ENCODE measurements around the gene ANXA6. TPM values are rescaled to one million over a fixed set of nuclear protein-coding genes. Genes with fewer than 3 reads are reported as not detected.
A peak's percentile ranks its signal among the peaks of the same experiment; 100 is the strongest.

Gene ANXA6
- total and polyA plus RNA-seq, 8 donors, result 37.0 to 70.8 (median 48.7) TPM

DNA sequence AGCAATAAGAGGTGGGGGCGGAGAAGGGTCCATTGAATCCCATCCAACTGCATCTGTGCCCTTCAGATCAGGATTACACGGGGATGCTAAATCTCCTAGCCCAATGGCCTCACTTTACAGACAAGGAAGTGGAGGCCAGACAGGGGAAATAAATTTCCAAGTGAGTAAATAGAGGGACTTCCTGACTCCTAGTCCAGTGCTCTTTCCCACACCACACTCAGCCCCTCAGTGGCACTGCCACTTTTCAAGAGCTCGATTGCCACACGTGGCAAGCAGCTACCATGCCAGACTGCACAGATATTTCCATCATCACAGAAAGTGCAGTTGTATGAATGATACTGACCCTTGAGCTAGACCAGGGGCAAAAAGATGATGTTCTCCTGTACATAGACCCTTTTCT, 68.6 kb downstream of the ANXA6 start:
- ATAC-seq, result no peak

DNA sequence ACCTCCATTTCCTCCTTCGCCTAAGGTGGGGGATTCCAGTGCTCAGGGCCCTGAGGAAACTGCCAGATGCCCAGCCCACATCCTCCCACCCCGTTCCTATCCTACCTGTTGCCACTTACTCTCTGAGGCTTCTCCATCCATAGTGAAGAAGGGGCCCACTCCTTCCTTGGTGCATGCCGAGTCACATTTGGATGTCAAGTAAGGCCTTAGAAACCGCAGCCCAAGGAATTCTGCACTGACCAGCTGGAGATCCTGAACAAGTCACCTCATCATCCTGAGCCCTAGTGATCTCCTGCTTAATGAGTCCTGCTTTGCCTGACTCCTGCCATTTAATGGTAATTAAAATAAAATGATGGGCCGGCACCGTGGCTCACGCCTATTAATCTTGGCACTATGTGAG, 70.1 kb downstream of the ANXA6 start:
- Histone ChIP-seq H3K36me3 (no peaks in the 10 kb centered on the region), H3K4me1 (peaks cover under 1 to 22% (median under 1%) of the 10 kb centered on the region in 3 donors), H3K27me3 (no peaks in the 10 kb centered on the region), H3K9me3 (no peaks in the 10 kb centered on the region), H3K27ac (peak overlapping the region in 1 of 4 donors; percentile 84), H3K4me3 (no peak overlapping the region)
- intact Hi-C loops (cut with DNase I), result no loop called here
- TF ChIP-seq, protein P1, sequence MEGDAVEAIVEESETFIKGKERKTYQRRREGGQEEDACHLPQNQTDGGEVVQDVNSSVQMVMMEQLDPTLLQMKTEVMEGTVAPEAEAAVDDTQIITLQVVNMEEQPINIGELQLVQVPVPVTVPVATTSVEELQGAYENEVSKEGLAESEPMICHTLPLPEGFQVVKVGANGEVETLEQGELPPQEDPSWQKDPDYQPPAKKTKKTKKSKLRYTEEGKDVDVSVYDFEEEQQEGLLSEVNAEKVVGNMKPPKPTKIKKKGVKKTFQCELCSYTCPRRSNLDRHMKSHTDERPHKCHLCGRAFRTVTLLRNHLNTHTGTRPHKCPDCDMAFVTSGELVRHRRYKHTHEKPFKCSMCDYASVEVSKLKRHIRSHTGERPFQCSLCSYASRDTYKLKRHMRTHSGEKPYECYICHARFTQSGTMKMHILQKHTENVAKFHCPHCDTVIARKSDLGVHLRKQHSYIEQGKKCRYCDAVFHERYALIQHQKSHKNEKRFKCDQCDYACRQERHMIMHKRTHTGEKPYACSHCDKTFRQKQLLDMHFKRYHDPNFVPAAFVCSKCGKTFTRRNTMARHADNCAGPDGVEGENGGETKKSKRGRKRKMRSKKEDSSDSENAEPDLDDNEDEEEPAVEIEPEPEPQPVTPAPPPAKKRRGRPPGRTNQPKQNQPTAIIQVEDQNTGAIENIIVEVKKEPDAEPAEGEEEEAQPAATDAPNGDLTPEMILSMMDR (IDR thresholded peaks at IDR 0.05), result no peak
- FAIRE-seq, result no peak
- ATAC-seq, result no peak
- WGBS, 2 donors, result 92 to 93% methylated on average over 7 of the region's 7 CpGs
- no peak for DNase-seq

More for the DNA sequence above, 68.6 kb downstream of the ANXA6 start:
- peaks cover under 1 to 27% (median 1%) of the 10 kb centered on the region in 3 donors for H3K4me1 ChIP-seq
- no peaks in the 10 kb centered on the region for H3K9me3 ChIP-seq
- TF ChIP-seq, protein P1 (IDR thresholded peaks at IDR 0.05), result no peak
- DNase-seq, result no peak
- intact Hi-C loops (cut with DNase I), result no loop called here
- H3K27me3 ChIP-seq, result no peaks in the 10 kb centered on the region
- no peak for FAIRE-seq
- no peak overlapping the region for H3K27ac ChIP-seq
- 83 to 85% methylated on average over 4 of the region's 4 CpGs for WGBS, 2 donors
- no peaks in the 10 kb centered on the region for H3K36me3 ChIP-seq
- no peak overlapping the region for H3K4me3 ChIP-seq

DNA sequence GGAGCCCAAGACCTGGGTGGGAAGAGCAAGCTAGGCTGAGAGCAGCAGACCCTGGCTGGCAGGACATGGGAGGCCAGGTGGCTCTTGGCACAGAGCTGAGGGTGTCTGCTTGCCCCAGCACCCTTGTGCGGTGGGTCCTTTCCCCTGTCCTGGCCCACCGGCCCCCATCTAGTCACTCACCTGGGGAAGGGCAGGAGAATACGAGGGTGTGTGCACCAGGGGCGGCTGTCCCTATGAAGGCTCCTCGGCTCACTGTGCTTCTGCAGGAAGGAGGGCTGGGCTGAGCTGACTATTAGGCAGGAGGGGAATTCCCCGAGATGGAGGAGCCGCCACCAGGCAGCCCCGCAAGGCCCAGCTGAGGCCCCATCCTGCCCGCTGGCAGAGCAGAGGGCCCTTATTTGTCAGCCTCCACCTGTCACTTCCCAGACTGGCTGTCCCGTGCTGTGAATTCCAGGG, 70.6 kb downstream of the ANXA6 start:
- Histone ChIP-seq H3K4me3 (no peak overlapping the region), H3K9me3 (no peaks in the 10 kb centered on the region), H3K27me3 (no peaks in the 10 kb centered on the region), H3K36me3 (no peaks in the 10 kb centered on the region), H3K4me1 (peaks cover 5 to 28% (median 6%) of the 10 kb centered on the region in 3 donors), H3K27ac (peak overlapping the region in 2 of 4 donors; percentile 33 to 84)
- no peak for FAIRE-seq
- TF ChIP-seq, protein P1 (IDR thresholded peaks at IDR 0.05), result no peak
- WGBS, 2 donors, result 76 to 82% methylated on average over 9 to 10 of the region's 10 CpGs
- DNase-seq, result no peak
- peak in 2 of 4 donors; percentile 28 to 41 for ATAC-seq
- intact Hi-C loops (cut with DNase I), result no loop called here

DNA sequence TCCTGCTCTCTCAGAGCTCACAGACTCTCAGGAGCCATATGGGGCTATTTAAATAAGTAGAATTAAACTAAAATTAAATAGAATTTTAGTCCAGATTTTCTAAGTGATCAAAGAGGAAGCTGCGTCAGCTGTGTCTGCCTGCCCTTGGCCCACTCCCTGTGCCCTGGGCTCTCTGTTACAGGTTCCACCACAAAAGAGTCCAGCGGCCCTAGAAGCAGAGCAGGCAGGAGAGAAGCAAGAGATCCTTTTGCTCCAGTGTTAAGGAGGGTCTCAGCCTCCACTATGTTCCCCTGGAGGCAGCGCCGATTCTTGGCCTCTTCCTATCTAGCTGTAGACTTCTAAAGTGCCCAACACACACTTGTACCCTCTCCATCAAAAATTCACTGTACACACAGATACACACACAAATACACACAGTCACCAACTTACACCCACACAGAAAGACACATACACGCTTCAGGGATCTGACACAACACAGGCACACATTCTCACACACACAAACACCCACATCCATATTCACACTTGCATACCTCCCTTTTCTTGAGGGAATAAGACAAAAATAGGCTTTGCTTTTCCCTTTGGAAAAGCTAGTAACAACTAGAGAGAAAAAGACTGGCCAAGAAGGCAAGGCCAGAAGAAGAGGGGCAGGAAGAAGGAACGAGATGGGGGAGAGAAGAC, 71.2 kb downstream of the ANXA6 start:
- peaks cover 5 to 28% (median 8%) of the 10 kb centered on the region in 3 donors for H3K4me1 ChIP-seq
- H3K27me3 ChIP-seq, result no peaks in the 10 kb centered on the region
- H3K27ac ChIP-seq, result peak overlapping the region in 3 of 4 donors; percentile 28 to 84 (median 73)
- FAIRE-seq (no peak), ATAC-seq (no peak), DNase-seq (no peak)
- TF ChIP-seq, protein P1 (IDR thresholded peaks at IDR 0.05), result no peak
- 81 to 83% methylated on average over 6 of the region's 6 CpGs for WGBS, 2 donors
- no peak overlapping the region for H3K4me3 ChIP-seq
- H3K36me3 ChIP-seq, result no peaks in the 10 kb centered on the region
- H3K9me3 ChIP-seq, result no peaks in the 10 kb centered on the region
- intact Hi-C loops (cut with DNase I), result no loop called here

DNA sequence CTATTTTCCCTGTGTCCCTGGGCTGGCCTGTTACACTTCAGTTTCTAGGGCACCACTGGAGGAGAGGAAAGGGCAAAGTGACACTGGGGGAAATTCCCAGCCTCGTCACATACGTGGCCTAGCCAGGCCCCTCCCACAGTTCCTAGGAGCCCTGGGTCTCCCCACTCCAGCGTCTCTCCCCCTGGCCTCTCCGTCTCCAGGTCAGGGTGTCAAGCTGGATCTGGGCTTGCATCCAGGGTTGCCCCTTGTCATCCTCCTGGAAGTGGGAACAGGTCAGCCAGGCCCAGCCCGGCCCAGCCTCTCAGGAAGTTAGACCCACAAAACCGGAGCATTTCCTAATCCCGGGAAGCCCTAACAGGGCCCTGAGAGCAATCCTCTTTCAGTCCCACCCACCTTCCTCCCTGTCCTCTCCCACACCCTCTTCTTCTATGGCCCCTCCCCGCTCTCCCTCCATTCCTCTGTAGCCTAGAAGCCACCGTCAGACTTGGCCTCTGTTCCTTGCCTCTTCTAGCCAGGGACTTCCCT, 72.0 kb downstream of the ANXA6 start:
- peaks cover 5 to 28% (median 8%) of the 10 kb centered on the region in 3 donors for H3K4me1 ChIP-seq
- no peak for FAIRE-seq
- peak overlapping the region; percentile 2 to 84 (median 50) for H3K27ac ChIP-seq
- H3K9me3 ChIP-seq, result no peaks in the 10 kb centered on the region
- no peaks in the 10 kb centered on the region for H3K27me3 ChIP-seq
- peak in 2 of 6 donors; percentile 38 to 69 for DNase-seq
- 42 to 48% methylated on average over 9 of the region's 9 CpGs for WGBS, 2 donors
- intact Hi-C loops (cut with DNase I), result no loop called here
- H3K36me3 ChIP-seq, result no peaks in the 10 kb centered on the region
- TF ChIP-seq, protein P1 (IDR thresholded peaks at IDR 0.05), result no peak
- ATAC-seq, result peak in 2 of 4 donors; percentile 27 to 42
- no peak overlapping the region for H3K4me3 ChIP-seq

Measured in pancreas (tissue), 10 donors.